Measurements from ENCODE around the gene ENO4. TPM values are rescaled to one million over a fixed set of nuclear protein-coding genes. Genes with fewer than 3 reads are reported as not detected.

Gene ENO4
- total and polyA plus RNA-seq, 9 of the 15 experiments (the other 6 are each of a cell fraction or from before 2014, with no cell fraction given) = 0.07 TPM; not detected in 8

- no peak for TF ChIP-seq POLR2B (IDR thresholded peaks at IDR 0.05; ENCODE audit: low read depth, partially characterized antibody)
- TF ChIP-seq CREB3L1 (IDR thresholded peaks at IDR 0.05; ENCODE audit: borderline replicate concordance, low read depth) = no peak
- no peak for TF ChIP-seq SRSF3 (IDR thresholded peaks at IDR 0.05; ENCODE audit: insufficient read depth, low read length)
- no peak for TF ChIP-seq SRSF1 (IDR thresholded peaks at IDR 0.05; ENCODE audit: low read depth, low read length)
- TF ChIP-seq ZBTB12 (CRISPR knock-in tag; IDR thresholded peaks at IDR 0.05) = no peak
- TF ChIP-seq ZFP91 (CRISPR knock-in tag; IDR thresholded peaks at IDR 0.05) = 0 out of 2 replicates have a peak, but pooled peaks have one; percentile 17
- Histone ChIP-seq H3K4me1 (replicated peaks in 1 of 2; ENCODE audit: control insufficient read depth in 2 of 2, insufficient read depth in 2 of 2, low read length in 2 of 2) (no peaks in the 10 kb centered on the region), H3K9me1 (ENCODE audit: control insufficient read depth, insufficient read depth, low read length) (no peaks in the 10 kb centered on the region), H3K9me3 (replicated peaks; ENCODE audit: control insufficient read depth, insufficient read depth, low read depth, low read length) (no peaks in the 10 kb centered on the region), H3K27ac (ENCODE audit: extremely low read depth, low read depth, low read length) (no peak overlapping the region), H3K4me3 (no peak overlapping the region), H3K4me2 (ENCODE audit: insufficient read depth, low read length) (no peak overlapping the region), H3K27me3 (ENCODE audit: control insufficient read depth in 2 of 2, insufficient read depth in 2 of 2, low read length in 2 of 2) (peaks cover 9 to 44% of the 10 kb centered on the region in 2 experiments; a peak in 4 of 5 replicates), H3K9ac (ENCODE audit: insufficient read depth in 1 of 2, low read depth in 2 of 2, low read length in 2 of 2) (no peak overlapping the region), H2AFZ (ENCODE audit: low read depth, low read length) (no peak overlapping the region), H3K36me3 (ENCODE audit: control insufficient read depth, insufficient read depth, low read length) (no peaks in the 10 kb centered on the region), H4K20me1 (replicated peaks; ENCODE audit: control insufficient read depth, insufficient read depth, low read length) (no peaks in the 10 kb centered on the region; the same call in 1 of the 2 replicates), H3K79me2 (ENCODE audit: control insufficient read depth, insufficient read depth, low read length) (no peaks in the 10 kb centered on the region)
- FAIRE-seq (no peak), DNase-seq (ENCODE audit: extremely low read depth in 1 of 4, low spot score in 3 of 4) (peak in 1 of 4 experiments; percentile 13), ATAC-seq (peak; percentile 67)
- in situ Hi-C loops (cut with MboI) (no loop called here), intact Hi-C loops (cut with micrococcal nuclease) (loop anchor here (2.0 to 5.0 kb wide), 3 partner anchors 236 to 339 kb away; no protein-coding TSS in a partner anchor)
- BruUV-seq (replicated peaks) = no TSS peak
- ChIA-PET POLR2A (interaction anchor here (0.6 to 1.2 kb wide), 3 partner anchors 13 to 165 kb away, joined by 3 to 4 read pairs (median 3); partner anchors contain the start of gene ENO4), CTCF (ENCODE audit: low intra/inter-chr PET ratio) (interaction anchor here (1.4 to 2.8 kb wide), 2 partner anchors 332 to 340 kb away, joined by 3 to 11 read pairs; no protein-coding TSS in a partner anchor)
- 0% methylated on average over 2 of the region's 4 CpGs for WGBS (ENCODE audit: insufficient coverage, low coverage, missing lambda C conversion rate)
Observed at GRCh38 chr10:116836083-116836482, 13.2 kb upstream of the ENO4 start.
